CD14-positive monocyte (primary cell): ENCODE data around the gene TEDC1. TPM values are rescaled to one million over a fixed set of nuclear protein-coding genes. Genes with fewer than 3 reads are reported as not detected.

ENCODE experiments used
- DNase-seq, 3 donors: peaks; one replicate each; pipeline ENCODE4 v3.0.0-alpha.2; 2011 to 2022
- H2AFZ ChIP-seq: 2 replicates; pipeline ENCODE4 v1.6.0; 2012; ENCODE audit warnings: mild to moderate bottlenecking, low read depth, low read length, inconsistent platforms; ENCODE audit not compliant: insufficient read depth, poor library complexity, severe bottlenecking
- H3K27ac ChIP-seq, 2 donors: 1 replicate in 1 of 2; 2 replicates in 1 of 2; pipeline ENCODE4 v1.5.1; 2012 to 2013; ENCODE audit warnings: low read length in 2 of 2, control low read depth in 1 of 2, inconsistent platforms in 1 of 2, low read depth in 1 of 2, mild to moderate bottlenecking in 1 of 2
- H3K27me3 ChIP-seq, 2 donors: one replicate each; pipeline versions ENCODE4 v1.6.0 to v1.6.1; 2011 to 2013; ENCODE audit warnings: low read length in 2 of 2; ENCODE audit not compliant: control insufficient read depth in 2 of 2, insufficient read depth in 2 of 2
- H3K36me3 ChIP-seq, 2 donors: replicated peaks in 1 of 2; 1 replicate in 1 of 2; 2 replicates in 1 of 2; pipeline versions ENCODE4 v1.5.1 to v1.6.1; 2012 to 2013; ENCODE audit warnings: low read length in 2 of 2, control low read depth in 1 of 2, inconsistent platforms in 1 of 2, mild to moderate bottlenecking in 1 of 2; ENCODE audit not compliant: insufficient read depth in 2 of 2, control insufficient read depth in 1 of 2
- H3K4me1 ChIP-seq, 2 donors: 1 replicate in 1 of 2; 2 replicates in 1 of 2; pipeline versions ENCODE4 v1.5.1 to v1.6.1; 2012 to 2013; ENCODE audit warnings: low read length in 2 of 2, control low read depth in 1 of 2, inconsistent platforms in 1 of 2, mild to moderate bottlenecking in 1 of 2, moderate library complexity in 1 of 2; ENCODE audit not compliant: insufficient read depth in 2 of 2, control insufficient read depth in 1 of 2
- H3K4me2 ChIP-seq: replicated peaks from 2 replicates; pipeline ENCODE3; 2012; ENCODE audit warnings: low read length, moderate library complexity, mild to moderate bottlenecking; ENCODE audit not compliant: poor library complexity, severe bottlenecking; ENCODE audit errors: extremely low read depth
- H3K4me3 ChIP-seq, 3 experiments: fragments of 200-600 bp in 1 of 3; sonication (generic) in 1 of 3; replicated peaks in 1 of 3; 1 replicate in 2 of 3; 2 replicates in 1 of 3; pipeline ENCODE4 v1.5.1; 2011 to 2013; ENCODE audit warnings: low read length in 3 of 3, mild to moderate bottlenecking in 3 of 3, control low read depth in 2 of 3, low read depth in 2 of 3, inconsistent platforms in 1 of 3, moderate library complexity in 1 of 3
- H3K79me2 ChIP-seq: 2 replicates; pipeline ENCODE4 v1.6.0; 2012; ENCODE audit warnings: mild to moderate bottlenecking, control low read depth, inconsistent platforms, low read length, moderate library complexity; ENCODE audit not compliant: insufficient read depth
- H3K9ac ChIP-seq: 2 replicates; pipeline ENCODE4 v1.6.0; 2017; ENCODE audit warnings: low read length, mild to moderate bottlenecking; ENCODE audit not compliant: insufficient read depth, poor library complexity, severe bottlenecking
- H3K9me3 ChIP-seq, 2 donors: replicated peaks in 1 of 2; 1 replicate in 1 of 2; 2 replicates in 1 of 2; pipeline versions ENCODE4 v1.5.1 to v1.6.1; 2012 to 2013; ENCODE audit warnings: low read length in 2 of 2, control low read depth in 1 of 2; ENCODE audit not compliant: control insufficient read depth in 1 of 2, insufficient read depth in 1 of 2
- H4K20me1 ChIP-seq: 2 replicates; pipeline ENCODE4 v1.6.0; 2012; ENCODE audit warnings: mild to moderate bottlenecking, low read length, control low read depth, moderate library complexity; ENCODE audit not compliant: insufficient read depth
- H3K27ac Mint-ChIP-seq, 7 donors: one replicate each; pipeline ENCODE4 v1.8.0; 2020; ENCODE audit warnings: mild to moderate bottlenecking in 7 of 7, mixed read lengths in 7 of 7, moderate library complexity in 6 of 7, inconsistent platforms in 2 of 7
- H3K27me3 Mint-ChIP-seq, 3 donors: one replicate each; pipeline ENCODE4 v1.8.0; 2021 to 2022; ENCODE audit warnings: low read depth in 3 of 3, mild to moderate bottlenecking in 3 of 3, mixed read lengths in 3 of 3, moderate library complexity in 3 of 3, inconsistent platforms in 1 of 3
- H3K36me3 Mint-ChIP-seq, 2 donors: one replicate each; pipeline ENCODE4 v1.8.0; 2020; ENCODE audit warnings: mixed read lengths in 2 of 2, inconsistent platforms in 1 of 2, mild to moderate bottlenecking in 1 of 2
- H3K4me1 Mint-ChIP-seq: one replicate; pipeline ENCODE4 v1.8.0; 2020; ENCODE audit warnings: mild to moderate bottlenecking, mixed read lengths
- H3K4me3 Mint-ChIP-seq, 2 donors: one replicate each; pipeline ENCODE4 v1.8.0; 2020; ENCODE audit warnings: mild to moderate bottlenecking in 2 of 2, mixed read lengths in 2 of 2, moderate library complexity in 1 of 2
- H3K9me3 Mint-ChIP-seq, 7 donors: one replicate each; pipeline ENCODE4 v1.8.0; 2020 to 2022; ENCODE audit warnings: mixed read lengths in 7 of 7, mild to moderate bottlenecking in 6 of 7, moderate library complexity in 6 of 7, inconsistent platforms in 2 of 7
- CTCF ChIP-seq: fragments of 200-600 bp; IDR thresholded peaks from one replicate; pipeline ENCODE4 v1.8.0; 2022; ENCODE audit warnings: antibody characterized with exemption, mild to moderate bottlenecking
- WGBS: methylation state at CpG from one replicate; pipeline ENCODE4 v1.1.5; 2013; ENCODE audit warnings: missing lambda C conversion rate; ENCODE audit not compliant: insufficient coverage; 5-methylcytosine and 5-hydroxymethylcytosine counted together
- intact Hi-C, 2 donors: fragments of 100-400 bp; cut with micrococcal nuclease; formaldehyde crosslinking; loops; one replicate each; pipeline versions ENCODE4 v1.15.0 to v1.15.1; 2023
- polyA plus RNA-seq, 3 donors: library from polyadenylated mRNA; depleted of rRNA in 1 of 3; unstranded in 2 of 3; stranded (reverse) in 1 of 3; fragments of 300-500 nt in 2 of 3; fragments of >200 nt in 1 of 3; fragmentation: Illumina TruSeq in 2 of 3; gene quantifications; 1 replicate in 2 of 3; 2 replicates in 1 of 3; pipeline ENCODE4 v1.2.3, GENCODE V29; 2012 to 2021

The TEDC1 gene
- polyA plus RNA-seq, 3 donors, result 7.8 to 23.4 (median 9.0) TPM

GRCh38 chr14:105503935-105504692, 13.1 kb downstream of the TEDC1 start:
- peaks cover 0 to under 1% of the 10 kb centered on the region in 2 donors for H3K36me3 Mint-ChIP-seq
- no peak overlapping the region for H3K27ac Mint-ChIP-seq
- no peak for DNase-seq
- H3K9me3 Mint-ChIP-seq, result peaks cover 0 to 2% (median 0%) of the 10 kb centered on the region in 7 donors
- Histone ChIP-seq H3K9me3 (no peaks in the 10 kb centered on the region), H2AFZ (no peak overlapping the region), H3K79me2 (no peaks in the 10 kb centered on the region), H3K9ac (no peak overlapping the region), H3K4me1 (no peaks in the 10 kb centered on the region), H3K36me3 (no peaks in the 10 kb centered on the region), H3K4me3 (no peak overlapping the region), H4K20me1 (no peaks in the 10 kb centered on the region), H3K4me2 (no peak overlapping the region), H3K27me3 (peaks cover 0 to 4% of the 10 kb centered on the region in 2 donors), H3K27ac (no peak overlapping the region)
- H3K4me3 Mint-ChIP-seq, result no peak overlapping the region
- intact Hi-C loops, result no loop called here
- TF ChIP-seq CTCF, result no peak
- WGBS, result 70% methylated on average over 17 of the region's 29 CpGs
- H3K4me1 Mint-ChIP-seq, result no peaks in the 10 kb centered on the region
- peaks cover 25 to 34% (median 28%) of the 10 kb centered on the region in 3 donors for H3K27me3 Mint-ChIP-seq

GRCh38 chr14:105505101-105505500, 14.1 kb downstream of the TEDC1 start:
- peaks cover 0 to 2% (median 0%) of the 10 kb centered on the region in 7 donors for H3K9me3 Mint-ChIP-seq
- no peaks in the 10 kb centered on the region for H3K36me3 Mint-ChIP-seq
- Histone ChIP-seq H3K79me2 (no peaks in the 10 kb centered on the region), H4K20me1 (no peaks in the 10 kb centered on the region), H3K36me3 (no peaks in the 10 kb centered on the region), H3K9me3 (no peaks in the 10 kb centered on the region), H3K4me3 (no peak overlapping the region), H3K4me1 (no peaks in the 10 kb centered on the region), H2AFZ (no peak overlapping the region), H3K27me3 (peaks cover 0 to 4% of the 10 kb centered on the region in 2 donors), H3K4me2 (no peak overlapping the region), H3K9ac (no peak overlapping the region), H3K27ac (no peak overlapping the region)
- 97% methylated on average over 16 of the region's 16 CpGs for whole genome bisulfite sequencing
- TF ChIP-seq CTCF, result no peak
- H3K4me3 Mint-ChIP-seq, result no peak overlapping the region
- H3K27me3 Mint-ChIP-seq, result peaks cover 25 to 39% (median 28%) of the 10 kb centered on the region in 3 donors
- no peak for DNase-seq
- no peaks in the 10 kb centered on the region for H3K4me1 Mint-ChIP-seq
- H3K27ac Mint-ChIP-seq, result no peak overlapping the region
- intact Hi-C loops, result no loop called here
